Fibroblast of the aortic adventitia (primary cell): ENCODE measurements around the gene H1-8. TPM values are rescaled to one million over a fixed set of nuclear protein-coding genes. Genes with fewer than 3 reads are reported as not detected.
"Not testable (repeated sequence)": the region's sequence is repeated elsewhere in the genome, so short reads cannot be mapped to it uniquely, and the experiment has no call there.

Experiments
- DNase-seq: peaks from one replicate; pipeline ENCODE4 v3.0.0-alpha.2; 2010; ENCODE audit warnings: low read depth
- H3K4me3 ChIP-seq: 2 replicates; pipeline ENCODE4 v1.5.1; 2011; ENCODE audit warnings: low read depth, mild to moderate bottlenecking, control low read depth, low read length, moderate library complexity
- CTCF ChIP-seq: IDR thresholded peaks from 2 replicates; pipeline ENCODE4 v1.5.1; 2011; ENCODE audit warnings: mild to moderate bottlenecking, low read length, control low read depth, inconsistent platforms; ENCODE audit not compliant: insufficient read depth
- total RNA-seq: library from RNA; depleted of rRNA; stranded (reverse); fragments of >200 nt; gene quantifications from 2 replicates; pipeline ENCODE4 v1.2.3, GENCODE V29; 2012; ENCODE audit warnings: low replicate concordance

The H1-8 gene
- total RNA-seq, 1 donor: not detected

- no peak for TF ChIP-seq CTCF
- DNase-seq: no peak
- no peak overlapping the region for H3K4me3 ChIP-seq
Measured at GRCh38 chr3:129536374-129536667, 6.7 kb upstream of the H1-8 start.

- no peak for DNase-seq
Measured at GRCh38 chr3:129536804-129537203, 6.2 kb upstream of the H1-8 start.

GRCh38 chr3:129539206-129539605 lies 3.8 kb upstream of the H1-8 start:
- H3K4me3 ChIP-seq: no peak overlapping the region
- no peak for DNase-seq
- TF ChIP-seq CTCF: no peak

More at GRCh38 chr3:129536804-129537203, 6.2 kb upstream of the H1-8 start:
- no peak overlapping the region for H3K4me3 ChIP-seq
- TF ChIP-seq CTCF: no peak

- TF ChIP-seq CTCF: no peak
- no peak for DNase-seq
- no peak overlapping the region for H3K4me3 ChIP-seq
Measured at GRCh38 chr3:129540776-129541516, 2.0 kb upstream of the H1-8 start.

GRCh38 chr3:129542747-129543146 lies 228 bp upstream of the H1-8 start:
- H3K4me3 ChIP-seq: no peak overlapping the region
- no peak for TF ChIP-seq CTCF
- DNase-seq: no peak

- no peak overlapping the region for H3K4me3 ChIP-seq
- TF ChIP-seq CTCF: no peak
- DNase-seq: no peak
Measured at GRCh38 chr3:129543999-129544398, 1.0 kb downstream of the H1-8 start.

- H3K4me3 ChIP-seq, DNase-seq: not testable (repeated sequence)
Measured at GRCh38 chr3:129545951-129546350, 3.0 kb downstream of the H1-8 start.
